GM20000 (cell line): ENCODE measurements around the gene TBC1D24.

Experiments
- DNase-seq: peaks from one replicate; pipeline ENCODE4 v3.0.0; 2012; ENCODE audit warnings: low spot score
- TF ChIP-seq, protein P1 (sequence below): IDR thresholded peaks from 2 replicates; pipeline ENCODE4 v1.5.1; 2012; ENCODE audit warnings: mild to moderate bottlenecking, control low read depth; ENCODE audit errors: extremely low read depth, missing control alignments

TBC1D24 gene

DNA sequence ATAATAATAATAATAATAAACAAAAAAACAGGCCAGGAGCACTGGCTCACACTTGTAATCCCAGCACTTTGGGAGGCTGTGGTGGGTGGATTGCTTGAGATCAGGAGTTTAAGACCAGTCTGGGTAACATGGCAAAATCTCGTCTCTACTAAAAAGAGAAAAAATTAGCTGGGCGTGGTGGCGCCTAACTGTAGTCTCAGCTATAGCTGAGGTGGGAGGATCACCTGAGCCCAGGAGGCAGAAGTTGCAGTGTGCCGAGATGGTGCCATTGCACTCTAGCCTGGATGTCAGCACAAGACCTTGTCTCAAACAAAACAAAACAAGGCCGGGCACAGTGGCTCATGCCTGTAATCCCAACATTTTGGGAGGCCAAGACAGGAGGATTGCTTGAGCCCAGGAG is 20.1 kb downstream of the TBC1D24 start:
- TF ChIP-seq, protein P1, sequence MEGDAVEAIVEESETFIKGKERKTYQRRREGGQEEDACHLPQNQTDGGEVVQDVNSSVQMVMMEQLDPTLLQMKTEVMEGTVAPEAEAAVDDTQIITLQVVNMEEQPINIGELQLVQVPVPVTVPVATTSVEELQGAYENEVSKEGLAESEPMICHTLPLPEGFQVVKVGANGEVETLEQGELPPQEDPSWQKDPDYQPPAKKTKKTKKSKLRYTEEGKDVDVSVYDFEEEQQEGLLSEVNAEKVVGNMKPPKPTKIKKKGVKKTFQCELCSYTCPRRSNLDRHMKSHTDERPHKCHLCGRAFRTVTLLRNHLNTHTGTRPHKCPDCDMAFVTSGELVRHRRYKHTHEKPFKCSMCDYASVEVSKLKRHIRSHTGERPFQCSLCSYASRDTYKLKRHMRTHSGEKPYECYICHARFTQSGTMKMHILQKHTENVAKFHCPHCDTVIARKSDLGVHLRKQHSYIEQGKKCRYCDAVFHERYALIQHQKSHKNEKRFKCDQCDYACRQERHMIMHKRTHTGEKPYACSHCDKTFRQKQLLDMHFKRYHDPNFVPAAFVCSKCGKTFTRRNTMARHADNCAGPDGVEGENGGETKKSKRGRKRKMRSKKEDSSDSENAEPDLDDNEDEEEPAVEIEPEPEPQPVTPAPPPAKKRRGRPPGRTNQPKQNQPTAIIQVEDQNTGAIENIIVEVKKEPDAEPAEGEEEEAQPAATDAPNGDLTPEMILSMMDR = no peak
- DNase-seq = no peak

DNA sequence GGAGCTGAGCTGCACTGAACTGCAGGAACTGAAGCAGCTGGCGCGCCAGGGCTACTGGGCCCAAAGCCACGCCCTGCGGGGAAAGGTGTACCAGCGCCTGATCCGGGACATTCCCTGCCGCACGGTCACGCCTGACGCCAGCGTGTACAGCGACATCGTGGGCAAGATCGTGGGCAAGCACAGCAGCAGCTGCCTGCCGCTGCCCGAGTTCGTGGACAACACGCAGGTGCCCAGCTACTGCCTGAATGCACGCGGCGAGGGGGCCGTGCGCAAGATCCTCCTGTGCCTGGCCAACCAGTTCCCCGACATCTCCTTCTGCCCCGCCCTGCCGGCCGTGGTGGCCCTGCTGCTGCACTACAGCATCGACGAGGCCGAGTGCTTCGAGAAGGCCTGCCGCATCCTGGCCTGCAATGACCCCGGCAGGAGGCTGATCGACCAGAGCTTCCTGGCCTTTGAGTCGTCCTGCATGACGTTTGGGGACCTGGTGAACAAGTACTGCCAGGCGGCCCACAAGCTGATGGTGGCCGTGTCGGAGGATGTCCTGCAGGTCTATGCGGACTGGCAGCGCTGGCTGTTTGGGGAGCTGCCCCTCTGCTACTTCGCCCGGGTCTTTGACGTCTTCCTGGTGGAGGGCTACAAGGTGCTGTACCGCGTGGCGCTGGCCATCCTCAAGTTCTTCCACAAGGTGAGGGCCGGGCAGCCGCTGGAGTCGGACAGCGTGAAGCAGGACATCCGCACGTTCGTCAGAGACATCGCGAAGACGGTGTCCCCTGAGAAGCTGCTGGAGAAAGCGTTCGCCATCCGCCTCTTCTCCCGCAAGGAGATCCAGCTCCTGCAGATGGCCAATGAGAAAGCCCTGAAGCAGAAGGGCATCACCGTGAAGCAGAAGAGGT is 21.5 kb downstream of the TBC1D24 start:
- TF ChIP-seq, protein P1 = no peak
- no peak for DNase-seq

DNA sequence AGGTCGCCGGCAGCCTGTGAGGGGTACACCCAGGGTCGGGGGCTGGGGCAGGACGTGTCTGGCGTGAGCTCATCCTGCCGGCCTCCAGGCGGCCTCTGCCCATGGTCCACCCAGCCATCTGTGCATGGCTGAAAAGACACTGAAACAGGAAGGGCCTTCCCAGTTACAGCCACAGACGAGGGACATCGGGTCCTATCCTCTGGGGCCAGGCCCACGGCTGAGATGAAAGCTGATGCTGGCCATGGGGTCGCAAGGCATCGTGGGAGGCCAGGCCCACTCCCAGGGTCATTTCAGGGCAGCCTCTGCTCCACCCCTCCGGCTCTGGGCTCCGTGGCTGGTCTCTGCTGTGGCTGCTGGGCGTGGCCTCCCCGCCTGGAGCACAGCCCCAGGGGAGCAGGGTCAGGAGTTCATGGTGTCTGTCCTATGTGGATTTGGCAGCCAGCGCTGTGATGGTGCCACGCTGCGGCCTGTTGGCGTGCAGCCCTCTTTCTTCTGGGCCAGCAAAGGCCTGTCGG is 22.2 kb downstream of the TBC1D24 start:
- no peak for DNase-seq
- TF ChIP-seq, protein P1 = no peak

DNA sequence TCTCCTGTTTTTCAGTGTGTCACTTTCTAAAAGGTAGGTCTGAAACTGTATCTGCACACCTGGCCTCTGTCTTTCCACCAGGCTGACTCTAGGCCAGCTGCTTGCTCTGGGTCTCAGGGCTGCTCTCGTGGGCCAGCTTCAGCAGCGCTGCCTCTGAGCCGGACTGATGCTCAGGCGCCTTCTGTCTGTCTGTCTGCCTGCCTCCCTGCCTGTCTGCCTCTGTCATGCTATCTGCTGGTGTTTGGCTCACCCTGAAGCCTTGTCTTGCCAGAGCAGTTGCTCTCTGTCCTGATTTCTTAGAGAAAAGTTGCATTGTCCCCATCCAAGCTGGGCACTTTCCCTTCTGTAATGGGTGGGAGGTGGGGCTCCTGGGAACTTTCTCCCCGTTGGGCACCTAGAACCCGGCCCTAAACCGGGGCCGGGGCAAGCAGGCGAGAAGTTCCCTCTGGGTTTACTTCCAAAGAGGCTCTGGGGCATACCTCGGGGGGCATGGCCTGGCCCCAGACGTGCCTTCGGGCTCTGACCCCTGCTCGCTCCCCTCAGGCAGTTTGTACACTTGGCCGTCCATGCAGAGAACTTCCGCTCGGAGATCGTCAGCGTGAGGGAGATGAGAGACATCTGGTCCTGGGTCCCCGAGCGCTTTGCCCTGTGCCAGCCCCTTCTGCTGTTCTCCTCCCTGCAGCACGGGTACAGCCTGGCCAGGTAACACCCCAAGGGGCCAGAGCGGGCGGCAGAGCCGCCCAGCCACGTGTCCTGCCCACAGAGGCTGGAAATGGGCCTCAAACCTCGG is 23.0 kb downstream of the TBC1D24 start:
- no peak for DNase-seq
- TF ChIP-seq, protein P1 = no peak

DNA sequence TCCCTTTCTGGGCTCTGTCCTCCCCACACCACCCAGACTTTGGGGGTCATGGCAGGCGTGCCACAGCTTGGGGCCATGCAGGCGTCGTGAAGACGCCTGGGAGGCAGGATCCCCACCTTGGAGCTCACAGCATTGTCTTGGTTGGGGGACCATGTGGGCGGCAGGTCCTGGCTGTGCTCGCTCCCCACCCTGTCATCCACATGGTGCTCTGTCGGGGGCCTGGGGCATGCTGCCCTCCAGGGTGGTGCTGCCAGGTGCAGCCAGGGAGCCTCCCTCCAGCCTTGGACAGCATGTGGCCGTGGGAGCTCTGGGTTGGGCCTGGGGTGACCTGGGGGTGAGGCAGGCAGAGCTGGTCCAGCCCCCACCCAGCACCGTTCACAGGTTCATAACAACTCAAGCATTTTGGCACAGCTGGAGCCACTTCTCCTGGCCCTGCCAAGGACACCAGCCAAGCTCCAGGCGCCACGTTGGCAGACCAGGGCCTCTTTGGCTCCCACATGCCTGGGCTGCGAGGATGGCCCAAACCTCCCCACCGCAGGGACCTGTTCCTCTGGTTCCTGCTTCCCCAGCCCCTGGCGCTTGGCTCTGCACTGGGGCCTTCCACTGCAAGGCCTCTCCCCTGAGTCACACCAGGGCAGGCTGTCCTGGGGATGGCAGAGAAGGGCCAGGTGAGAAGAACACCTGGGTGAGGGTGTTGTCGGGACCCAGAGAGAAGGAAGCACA is 23.8 kb downstream of the TBC1D24 start:
- DNase-seq = no peak
- TF ChIP-seq, protein P1 = no peak

DNA sequence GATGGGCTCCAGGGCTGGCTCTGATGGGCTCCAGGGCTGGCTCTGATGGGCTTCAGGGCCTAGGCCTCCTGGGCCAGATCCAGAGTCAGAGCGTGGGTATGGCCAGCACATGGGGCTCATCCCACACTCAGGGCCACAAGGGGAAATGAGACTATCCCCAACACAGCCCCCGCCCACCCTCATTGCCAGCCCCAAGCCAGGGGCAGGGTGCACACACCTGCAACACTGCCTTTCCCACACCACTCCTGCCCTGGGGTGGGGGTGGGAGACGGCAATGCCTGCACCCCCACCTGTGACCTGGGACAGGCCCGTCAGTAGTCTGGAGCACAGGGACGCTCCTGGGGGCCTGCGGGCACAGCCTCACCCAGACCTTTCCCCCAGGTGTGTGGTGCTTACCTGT is 24.5 kb downstream of the TBC1D24 start:
- TF ChIP-seq, protein P1 = no peak
- no peak for DNase-seq
